HCT116 (cell line): ENCODE data around the gene FSTL4. TPM values are rescaled to one million over a fixed set of nuclear protein-coding genes. Genes with fewer than 3 reads are reported as not detected.

Experiments used
- ATAC-seq: fragments of 200-7000 bp; cut with Tn5 transposase; 2 replicates; pipeline ENCODE4 v1.9.1; 2020; ENCODE audit warnings: mild to moderate bottlenecking, moderate library complexity
- BruUV-seq: library from RNA; stranded (reverse); fragments of 400-500 nt; replicated peaks from 2 replicates; lab custom pipeline; 2021; lab: Mats Ljungman, UMichigan
- CTCF ChIA-PET: fragments of 300-600 bp; sonication (Branson Sonifier 250); formaldehyde crosslinking; loops from one replicate; lab custom pipeline; 2021; ENCODE audit warnings: antibody characterized with exemption; lab: Charles Lee
- POLR2A ChIA-PET: fragments of 300-600, 350-600 bp; sonication (Branson Sonifier 250); formaldehyde crosslinking; loops from one replicate; lab custom pipeline; 2021; ENCODE audit warnings: antibody characterized with exemption; lab: Charles Lee
- RAD21 ChIA-PET, 2 experiments: fragments of 300-600 bp; sonication (Branson Sonifier 250); formaldehyde crosslinking; loops; one replicate each; lab custom pipeline; 2023; ENCODE audit warnings: low total read pairs in 2 of 2; ENCODE audit not compliant: uncharacterized antibody in 2 of 2, unreplicated experiment in 2 of 2, low non-redundant PET in 1 of 2; lab: Charles Lee
- DNase-seq: peaks from one replicate; pipeline ENCODE4 v3.0.0-alpha.2; 2010; ENCODE audit warnings: low read depth, low spot score
- H2AFZ ChIP-seq: fragments of 200-600 bp; shearing (Covaris generic), sonication (generic); 2 replicates; pipeline ENCODE4 v1.6.1; 2017; ENCODE audit warnings: low read depth, mixed run types, mixed read lengths, antibody characterized with exemption, low read length; ENCODE audit not compliant: poor library complexity, severe bottlenecking
- H3K27ac ChIP-seq: 2 replicates; pipeline ENCODE4 v1.5.1; 2012; ENCODE audit warnings: low read depth, low read length
- H3K27me3 ChIP-seq: fragments of 200-600 bp; sonication (generic); 2 replicates; pipeline ENCODE4 v1.6.1; 2016; ENCODE audit warnings: mixed run types, low read length, mixed read lengths; ENCODE audit not compliant: insufficient read depth
- H3K36me3 ChIP-seq, 2 experiments: fragments of 200-500 bp in 1 of 2; fragments of 200-600 bp in 1 of 2; sonication (Bioruptor generic) in 1 of 2; sonication (generic) in 1 of 2; 2 replicates each; pipeline versions ENCODE4 v1.5.1 to v1.6.1; 2014 to 2016; ENCODE audit warnings: low read length in 2 of 2, inconsistent platforms in 1 of 2, mixed read lengths in 1 of 2, mixed run types in 1 of 2; ENCODE audit not compliant: insufficient read depth in 2 of 2, control insufficient read depth in 1 of 2
- H3K4me1 ChIP-seq, 2 experiments: fragments of 200-600 bp in 1 of 2; sonication (generic) in 1 of 2; 2 replicates each; pipeline versions ENCODE4 v1.5.1 to v1.6.1; 2012 to 2017; ENCODE audit warnings: low read length in 2 of 2, inconsistent platforms in 1 of 2, mild to moderate bottlenecking in 1 of 2, mixed read lengths in 1 of 2, mixed run types in 1 of 2, moderate library complexity in 1 of 2; ENCODE audit not compliant: insufficient read depth in 2 of 2, control insufficient read depth in 1 of 2
- H3K4me2 ChIP-seq: fragments of 200-600 bp; sonication (generic); 2 replicates; pipeline ENCODE4 v1.6.1; 2017; ENCODE audit warnings: mixed run types, low read length, mixed read lengths
- H3K4me3 ChIP-seq, 2 experiments: fragments of 200-600 bp in 1 of 2; sonication (generic) in 1 of 2; replicated peaks in 1 of 2; 2 replicates each; pipeline ENCODE4 v1.5.1; 2011 to 2016; ENCODE audit warnings: low read length in 2 of 2, control low read depth in 1 of 2, low read depth in 1 of 2, mild to moderate bottlenecking in 1 of 2, mixed read lengths in 1 of 2, mixed run types in 1 of 2
- H3K79me2 ChIP-seq: fragments of 200-600 bp; sonication (generic); 2 replicates; pipeline ENCODE4 v1.6.1; 2017; ENCODE audit warnings: mild to moderate bottlenecking, mixed run types, low read length, moderate library complexity, mixed read lengths; ENCODE audit not compliant: insufficient read depth
- H3K9ac ChIP-seq: fragments of 200-600 bp; sonication (generic); 2 replicates; pipeline ENCODE4 v1.6.1; 2016; ENCODE audit warnings: low read length, mixed read lengths
- H3K9me2 ChIP-seq: fragments of 200-600 bp; sonication (generic), shearing (Covaris generic); 2 replicates; pipeline ENCODE4 v1.6.1; 2017; ENCODE audit warnings: mixed run types, mild to moderate bottlenecking, moderate library complexity; ENCODE audit not compliant: insufficient read depth
- H3K9me3 ChIP-seq, 2 experiments: fragments of 200-500 bp in 1 of 2; fragments of 200-600 bp in 1 of 2; sonication (Bioruptor generic) in 1 of 2; sonication (generic) in 1 of 2; 2 replicates each; pipeline ENCODE4 v1.6.1; 2014 to 2017; ENCODE audit warnings: low read length in 2 of 2, mixed read lengths in 2 of 2, inconsistent platforms in 1 of 2, low read depth in 1 of 2, mild to moderate bottlenecking in 1 of 2, mixed run types in 1 of 2, moderate library complexity in 1 of 2; ENCODE audit not compliant: control insufficient read depth in 1 of 2, insufficient read depth in 1 of 2
- H4K20me1 ChIP-seq: fragments of 200-600 bp; sonication (generic), shearing (Covaris generic); 2 replicates; pipeline ENCODE4 v1.6.1; 2017; ENCODE audit warnings: mixed run types, mild to moderate bottlenecking, moderate library complexity; ENCODE audit not compliant: insufficient read depth
- EGR1 ChIP-seq: IDR thresholded peaks from 2 replicates; pipeline ENCODE4 v1.6.1; 2012; ENCODE audit warnings: low read depth
- ELF1 ChIP-seq: IDR thresholded peaks from 2 replicates; pipeline ENCODE4 v1.6.1; 2012; ENCODE audit warnings: low read depth, borderline replicate concordance
- EZH2 ChIP-seq: fragments of 200-600 bp; sonication (generic); IDR thresholded peaks from 2 replicates; pipeline ENCODE4 v1.6.1; 2017; ENCODE audit warnings: antibody characterized with exemption, mixed run types
- FOSL1 ChIP-seq: IDR thresholded peaks from 2 replicates; pipeline ENCODE4 v1.6.1; 2012; ENCODE audit warnings: low read depth
- JUND ChIP-seq: IDR thresholded peaks from 2 replicates; pipeline ENCODE4 v1.6.1; 2012
- POLR2A ChIP-seq: IDR thresholded peaks from 2 replicates; pipeline ENCODE4 v1.7.0; 2011; ENCODE audit warnings: borderline replicate concordance; ENCODE audit not compliant: insufficient read depth, insufficient read length; ENCODE audit errors: extremely low read depth
- POLR2AphosphoS5 ChIP-seq: IDR thresholded peaks from 2 replicates; pipeline ENCODE4 v1.6.1; 2011; ENCODE audit warnings: mild to moderate bottlenecking, low read depth, low read length, moderate library complexity
- SP1 ChIP-seq: IDR thresholded peaks from 2 replicates; pipeline ENCODE4 v1.6.1; 2012; ENCODE audit warnings: low read depth
- ZFX ChIP-seq: fragments of 450-650 bp; IDR thresholded peaks from 2 replicates; pipeline ENCODE4 v1.6.1; 2017
- intact Hi-C: fragments of 100-400 bp; cut with micrococcal nuclease; formaldehyde crosslinking; loops from 2 replicates; pipeline ENCODE4 v1.10.0; 2022
- total RNA-seq: library from RNA; stranded (reverse); gene quantifications from one replicate; pipeline ENCODE4 v1.2.1, GENCODE V29; 2021; ENCODE audit not compliant: unreplicated experiment
- TF ChIP-seq, protein P1 (sequence below): IDR thresholded peaks from 2 replicates; pipeline ENCODE4 v1.6.1; 2011; ENCODE audit warnings: mild to moderate bottlenecking, low read length, moderate library complexity; ENCODE audit not compliant: insufficient replicate concordance; ENCODE audit errors: extremely low read depth
- TF ChIP-seq, protein P2 (sequence below), 3 experiments: fragments of 200-600 bp in 1 of 3; sonication (generic) in 1 of 3; IDR thresholded peaks in 2 of 3; conservative IDR thresholded peaks in 1 of 3; 2 replicates each; pipeline ENCODE4 v1.5.1; 2012 to 2017; ENCODE audit warnings: low read depth in 2 of 3, low read length in 2 of 3, antibody characterized with exemption in 1 of 3, borderline replicate concordance in 1 of 3, control low read depth in 1 of 3, mild to moderate bottlenecking in 1 of 3, mixed read lengths in 1 of 3, mixed run types in 1 of 3, moderate library complexity in 1 of 3; ENCODE audit not compliant: insufficient read depth in 1 of 3
- TF ChIP-seq, protein P3 (sequence below): IDR thresholded peaks from 2 replicates; pipeline ENCODE4 v1.6.1; 2012

Gene FSTL4
- total RNA-seq, 1 experiment from 2014 or later, result 0.37 TPM

DNA sequence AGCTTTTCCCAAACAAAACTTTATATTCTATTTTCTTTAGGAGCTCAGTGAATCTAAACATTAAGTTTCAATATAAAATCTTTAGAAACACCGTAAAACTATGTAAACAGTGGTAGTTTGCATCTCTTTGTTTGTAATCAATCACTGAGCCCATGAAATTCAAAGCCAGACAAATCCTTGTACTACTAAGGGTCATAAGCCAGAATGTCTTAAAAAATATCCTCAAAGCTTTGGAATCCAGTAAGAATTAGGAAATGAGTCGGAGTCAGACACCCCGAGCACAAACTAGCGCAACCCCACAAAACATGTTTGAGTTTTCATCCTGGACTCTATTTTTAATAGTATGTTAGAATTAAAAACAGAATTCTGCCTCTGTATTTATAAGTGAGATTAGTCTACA lies 406.7 kb downstream of the FSTL4 start:
- Histone ChIP-seq H3K36me3 (no peaks in the 10 kb centered on the region), H3K27ac (no peak overlapping the region), H3K79me2 (no peaks in the 10 kb centered on the region), H3K9me3 (no peaks in the 10 kb centered on the region), H4K20me1 (no peaks in the 10 kb centered on the region), H2AFZ (no peak overlapping the region), H3K27me3 (no peaks in the 10 kb centered on the region; the same call in 1 of the 2 replicates), H3K4me1 (peaks cover 4 to 10% of the 10 kb centered on the region in 2 experiments; a peak in 3 of 4 replicates), H3K9ac (no peak overlapping the region), H3K9me2 (no peaks in the 10 kb centered on the region), H3K4me2 (no peak overlapping the region), H3K4me3 (no peak overlapping the region)
- POLR2A ChIA-PET, result no interaction called here
- intact Hi-C loops, result no loop called here
- RAD21 ChIA-PET, result no interaction called here
- CTCF ChIA-PET, result no interaction called here
- ATAC-seq (no peak), DNase-seq (no peak)
- TF ChIP-seq, protein P1, sequence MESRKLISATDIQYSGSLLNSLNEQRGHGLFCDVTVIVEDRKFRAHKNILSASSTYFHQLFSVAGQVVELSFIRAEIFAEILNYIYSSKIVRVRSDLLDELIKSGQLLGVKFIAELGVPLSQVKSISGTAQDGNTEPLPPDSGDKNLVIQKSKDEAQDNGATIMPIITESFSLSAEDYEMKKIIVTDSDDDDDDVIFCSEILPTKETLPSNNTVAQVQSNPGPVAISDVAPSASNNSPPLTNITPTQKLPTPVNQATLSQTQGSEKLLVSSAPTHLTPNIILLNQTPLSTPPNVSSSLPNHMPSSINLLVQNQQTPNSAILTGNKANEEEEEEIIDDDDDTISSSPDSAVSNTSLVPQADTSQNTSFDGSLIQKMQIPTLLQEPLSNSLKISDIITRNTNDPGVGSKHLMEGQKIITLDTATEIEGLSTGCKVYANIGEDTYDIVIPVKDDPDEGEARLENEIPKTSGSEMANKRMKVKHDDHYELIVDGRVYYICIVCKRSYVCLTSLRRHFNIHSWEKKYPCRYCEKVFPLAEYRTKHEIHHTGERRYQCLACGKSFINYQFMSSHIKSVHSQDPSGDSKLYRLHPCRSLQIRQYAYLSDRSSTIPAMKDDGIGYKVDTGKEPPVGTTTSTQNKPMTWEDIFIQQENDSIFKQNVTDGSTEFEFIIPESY, result no peak
- TF ChIP-seq ELF1 (no peak), EGR1 (no peak), POLR2A (no peak), ZFX (no peak), FOSL1 (no peak), EZH2 (no peak), POLR2AphosphoS5 (no peak), JUND (no peak), SP1 (no peak)
- TF ChIP-seq, protein P2, sequence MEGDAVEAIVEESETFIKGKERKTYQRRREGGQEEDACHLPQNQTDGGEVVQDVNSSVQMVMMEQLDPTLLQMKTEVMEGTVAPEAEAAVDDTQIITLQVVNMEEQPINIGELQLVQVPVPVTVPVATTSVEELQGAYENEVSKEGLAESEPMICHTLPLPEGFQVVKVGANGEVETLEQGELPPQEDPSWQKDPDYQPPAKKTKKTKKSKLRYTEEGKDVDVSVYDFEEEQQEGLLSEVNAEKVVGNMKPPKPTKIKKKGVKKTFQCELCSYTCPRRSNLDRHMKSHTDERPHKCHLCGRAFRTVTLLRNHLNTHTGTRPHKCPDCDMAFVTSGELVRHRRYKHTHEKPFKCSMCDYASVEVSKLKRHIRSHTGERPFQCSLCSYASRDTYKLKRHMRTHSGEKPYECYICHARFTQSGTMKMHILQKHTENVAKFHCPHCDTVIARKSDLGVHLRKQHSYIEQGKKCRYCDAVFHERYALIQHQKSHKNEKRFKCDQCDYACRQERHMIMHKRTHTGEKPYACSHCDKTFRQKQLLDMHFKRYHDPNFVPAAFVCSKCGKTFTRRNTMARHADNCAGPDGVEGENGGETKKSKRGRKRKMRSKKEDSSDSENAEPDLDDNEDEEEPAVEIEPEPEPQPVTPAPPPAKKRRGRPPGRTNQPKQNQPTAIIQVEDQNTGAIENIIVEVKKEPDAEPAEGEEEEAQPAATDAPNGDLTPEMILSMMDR (IDR thresholded peaks at IDR 0.05 in 2 of 3, conservative IDR thresholded peaks at IDR 0.05 in 1 of 3; ENCODE audit: borderline replicate concordance in 1 of 3, insufficient read depth in 1 of 3, low read depth in 2 of 3, low read length in 2 of 3), result no peak
- TF ChIP-seq, protein P3, sequence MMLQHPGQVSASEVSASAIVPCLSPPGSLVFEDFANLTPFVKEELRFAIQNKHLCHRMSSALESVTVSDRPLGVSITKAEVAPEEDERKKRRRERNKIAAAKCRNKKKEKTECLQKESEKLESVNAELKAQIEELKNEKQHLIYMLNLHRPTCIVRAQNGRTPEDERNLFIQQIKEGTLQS, result no peak
- BruUV-seq, result no TSS peak
